GM19463 (cell line): ENCODE data around the gene RPL15.

Source experiments
- ATAC-seq: cut with Tn5 transposase; IDR thresholded peaks from one replicate; pipeline ENCODE4 v1.9.1; 2021; ENCODE audit warnings: mild to moderate bottlenecking, moderate library complexity; ENCODE audit not compliant: unreplicated experiment

The RPL15 gene

GRCh38 chr3:23926736-23927135, 9.8 kb downstream of the RPL15 start:
- ATAC-seq: no peak

GRCh38 chr3:23928524-23928923, 11.6 kb downstream of the RPL15 start:
- ATAC-seq: no peak

GRCh38 chr3:23931597-23931996, 14.7 kb downstream of the RPL15 start:
- no peak for ATAC-seq

- ATAC-seq: no peak
Measured at GRCh38 chr3:23932571-23932970, 15.6 kb downstream of the RPL15 start.

GRCh38 chr3:23934253-23934652, 17.3 kb downstream of the RPL15 start:
- no peak for ATAC-seq

- ATAC-seq: no peak
Measured at GRCh38 chr3:23937296-23937695, 20.4 kb downstream of the RPL15 start.

GRCh38 chr3:23938688-23939087, 21.8 kb downstream of the RPL15 start:
- ATAC-seq: no peak

- no peak for ATAC-seq
Measured at GRCh38 chr3:23940775-23941174, 23.8 kb downstream of the RPL15 start.

GRCh38 chr3:23941440-23941839, 24.5 kb downstream of the RPL15 start:
- no peak for ATAC-seq

- ATAC-seq: no peak
Measured at GRCh38 chr3:23942546-23942945, 25.6 kb downstream of the RPL15 start.

- no peak for ATAC-seq
Measured at GRCh38 chr3:23944007-23944783, 27.3 kb downstream of the RPL15 start.

GRCh38 chr3:23944861-23945662, 28.1 kb downstream of the RPL15 start, which contains the start of gene NR1D2:
TSS of gene NR1D2 (plus strand) at chr3:23945286. CDS start at chr3:23945579, 293 bp downstream.
- ATAC-seq: peak; percentile 52

GRCh38 chr3:23945663-23945912, 28.7 kb downstream of the RPL15 start:
- no peak for ATAC-seq

- ATAC-seq: peak; percentile 67
Measured at GRCh38 chr3:23945913-23946687, 29.2 kb downstream of the RPL15 start.

- no peak for ATAC-seq
Measured at GRCh38 chr3:23948761-23949160, 31.8 kb downstream of the RPL15 start.

- ATAC-seq: peak; percentile 19
Measured at GRCh38 chr3:23949784-23950183, 32.9 kb downstream of the RPL15 start.

GRCh38 chr3:23950293-23950692, 33.4 kb downstream of the RPL15 start:
- ATAC-seq: peak; percentile 26

GRCh38 chr3:23952646-23953045, 35.7 kb downstream of the RPL15 start:
- peak; percentile 36 for ATAC-seq

GRCh38 chr3:23953523-23953922, 36.6 kb downstream of the RPL15 start:
- ATAC-seq: no peak

- ATAC-seq: no peak
Measured at GRCh38 chr3:23954144-23954543, 37.2 kb downstream of the RPL15 start.

GRCh38 chr3:23956701-23957100, 39.8 kb downstream of the RPL15 start:
- ATAC-seq: no peak
